Fibroblast of skin of scalp (primary cell): ENCODE data around the gene RTN4.

Experiments used
- DNase-seq: peaks from one replicate; pipeline ENCODE4 v3.0.0-alpha.2; 2013

Gene RTN4

GRCh38 chr2:55033076-55033742 is 17.0 kb downstream of the RTN4 start:
- no peak for DNase-seq

- DNase-seq, result no peak
Observed at GRCh38 chr2:55031505-55031904, 18.7 kb downstream of the RTN4 start.

GRCh38 chr2:55030766-55031165 is 19.5 kb downstream of the RTN4 start:
- DNase-seq, result no peak

- DNase-seq, result no peak
Observed at GRCh38 chr2:55029098-55029497, 21.2 kb downstream of the RTN4 start.

GRCh38 chr2:55027226-55027625 is 23.0 kb downstream of the RTN4 start:
- DNase-seq, result no peak

GRCh38 chr2:55026202-55026601 is 24.0 kb downstream of the RTN4 start:
- DNase-seq, result peak; percentile 21

GRCh38 chr2:55025627-55026026 is 24.6 kb downstream of the RTN4 start:
- no peak for DNase-seq

GRCh38 chr2:55025082-55025481 is 25.2 kb downstream of the RTN4 start:
- DNase-seq, result no peak

- DNase-seq, result no peak
Observed at GRCh38 chr2:55022476-55022875, 27.8 kb downstream of the RTN4 start.

GRCh38 chr2:55019526-55020258 is 30.6 kb downstream of the RTN4 start:
- DNase-seq, result peak; percentile 27

GRCh38 chr2:55018619-55019018 is 31.6 kb downstream of the RTN4 start:
- DNase-seq, result no peak

GRCh38 chr2:55017880-55018279 is 32.4 kb downstream of the RTN4 start:
- DNase-seq, result no peak

GRCh38 chr2:55017428-55017827 is 32.8 kb downstream of the RTN4 start:
- DNase-seq, result no peak

GRCh38 chr2:55014962-55015939 is 35.0 kb downstream of the RTN4 start:
- DNase-seq, result peak; percentile 80

GRCh38 chr2:55013936-55014335 is 36.3 kb downstream of the RTN4 start:
- no peak for DNase-seq

GRCh38 chr2:55012672-55013484 is 37.4 kb downstream of the RTN4 start:
- DNase-seq, result no peak

GRCh38 chr2:55011831-55012671 is 38.2 kb downstream of the RTN4 start:
- DNase-seq, result no peak

GRCh38 chr2:55010915-55011314 is 39.3 kb downstream of the RTN4 start:
- peak; percentile 59 for DNase-seq

- peak; percentile 45 for DNase-seq
Observed at GRCh38 chr2:55010149-55010591, 40.1 kb downstream of the RTN4 start.

GRCh38 chr2:55009277-55010060 is 40.8 kb downstream of the RTN4 start:
- no peak for DNase-seq
